HEK293T (cell line): ENCODE results near the gene SLC35G4.
"Not testable (repeated sequence)": the region's sequence is repeated elsewhere in the genome, so short reads cannot be mapped to it uniquely, and the experiment has no call there.

ENCODE experiments used
- CTCF ChIA-PET: fragments of 350-600 bp; formaldehyde crosslinking; extraction: SDS; loops from one replicate; lab custom pipeline; 2021; ENCODE audit warnings: antibody characterized with exemption, inconsistent platforms; lab: Yijun Ruan, JAX
- POLR2A ChIA-PET: fragments of 350-600 bp; formaldehyde crosslinking; extraction: SDS; loops from one replicate; lab custom pipeline; 2020; ENCODE audit warnings: antibody characterized with exemption, inconsistent platforms; lab: Yijun Ruan, JAX
- DNase-seq: peaks from one replicate; pipeline ENCODE4 v3.0.0; 2012; ENCODE audit warnings: mixed read lengths; ENCODE audit errors: extremely low spot score
- ARNT ChIP-seq: fragments of 450-650 bp; IDR thresholded peaks from 2 replicates; pipeline ENCODE4 v1.6.1; 2017; ENCODE audit warnings: mild to moderate bottlenecking
- BHLHE40 ChIP-seq: fragments of 450-650 bp; IDR thresholded peaks from 2 replicates; pipeline ENCODE4 v1.6.1; 2016; ENCODE audit warnings: mild to moderate bottlenecking, moderate library complexity, borderline replicate concordance
- CTBP1 ChIP-seq: fragments of 450-650 bp; IDR thresholded peaks from 2 replicates; pipeline ENCODE4 v1.6.1; 2016; ENCODE audit warnings: borderline replicate concordance
- ELF4 ChIP-seq: fragments of 450-650 bp; IDR thresholded peaks from 2 replicates; pipeline ENCODE4 v1.6.1; 2017; ENCODE audit warnings: antibody characterized with exemption
- FOXA1 ChIP-seq: fragments of 450-650 bp; IDR thresholded peaks from 2 replicates; pipeline ENCODE4 v1.6.1; 2016; ENCODE audit warnings: mild to moderate bottlenecking
- FOXK2 ChIP-seq: fragments of 450-650 bp; IDR thresholded peaks from 2 replicates; pipeline ENCODE4 v1.6.1; 2016; ENCODE audit warnings: mild to moderate bottlenecking
- FOXM1 ChIP-seq: fragments of 450-650 bp; IDR thresholded peaks from 2 replicates; pipeline ENCODE4 v1.6.1; 2017; ENCODE audit warnings: mild to moderate bottlenecking, borderline replicate concordance
- HDGF ChIP-seq: fragments of 450-650 bp; IDR thresholded peaks from 2 replicates; pipeline ENCODE4 v1.6.1; 2017; ENCODE audit warnings: antibody characterized with exemption, borderline replicate concordance
- L3MBTL2 ChIP-seq: fragments of 450-650 bp; conservative IDR thresholded peaks from 2 replicates; pipeline ENCODE4 v1.6.1; 2016; ENCODE audit warnings: mild to moderate bottlenecking
- LEF1 ChIP-seq: fragments of 450-650 bp; IDR thresholded peaks from 2 replicates; pipeline ENCODE4 v1.6.1; 2017; ENCODE audit warnings: mild to moderate bottlenecking, borderline replicate concordance
- NFRKB ChIP-seq: fragments of 450-650 bp; IDR thresholded peaks from 2 replicates; pipeline ENCODE4 v1.6.1; 2016; ENCODE audit warnings: mild to moderate bottlenecking, moderate library complexity
- PKNOX1 ChIP-seq: fragments of 450-650 bp; IDR thresholded peaks from 2 replicates; pipeline ENCODE4 v1.6.1; 2016
- SP1 ChIP-seq: fragments of 450-650 bp; IDR thresholded peaks from 2 replicates; pipeline ENCODE4 v1.6.1; 2017
- SUZ12 ChIP-seq: fragments of 450-650 bp; IDR thresholded peaks from 2 replicates; pipeline ENCODE4 v1.6.1; 2016; ENCODE audit warnings: mild to moderate bottlenecking
- TARDBP ChIP-seq: fragments of 450-650 bp; IDR thresholded peaks from 2 replicates; pipeline ENCODE4 v1.6.1; 2016
- ZNF384 ChIP-seq: fragments of 450-650 bp; IDR thresholded peaks from 2 replicates; pipeline ENCODE4 v1.6.1; 2016

Gene SLC35G4

GRCh38 chr18:11609488-11609887 is at the start of gene SLC35G4:
Gene SLC35G4 (plus strand): TSS chr18:11609596. CDS start chr18:11609596, 0 bp downstream.
- DNase-seq, CTCF ChIA-PET, POLR2A ChIA-PET: not testable (repeated sequence)

GRCh38 chr18:11561293-11561692 is 48.1 kb upstream of the SLC35G4 start:
- TF ChIP-seq HDGF (no peak), ZNF384 (no peak), SUZ12 (no peak), CTBP1 (no peak), FOXK2 (no peak), ARNT (no peak), FOXM1 (no peak), PKNOX1 (no peak), BHLHE40 (no peak), LEF1 (no peak), ELF4 (no peak)
- DNase-seq, result no peak
- ChIA-PET POLR2A (no interaction called here), CTCF (interaction anchor here (1.6 kb wide), 1 partner anchor 8 kb away, joined by 8 read pairs; no protein-coding TSS in a partner anchor)

GRCh38 chr18:11565716-11566115 is 43.7 kb upstream of the SLC35G4 start:
- no peak for TF ChIP-seq FOXA1
- POLR2A ChIA-PET, result no interaction called here
- CTCF ChIA-PET, result no interaction called here
- no peak for DNase-seq

- no peak for DNase-seq
- ChIA-PET POLR2A (no interaction called here), CTCF (no interaction called here)
- TF ChIP-seq NFRKB, result no peak
- TF ChIP-seq L3MBTL2, result no peak
- no peak for TF ChIP-seq FOXK2
- TF ChIP-seq LEF1, result no peak
- no peak for TF ChIP-seq BHLHE40
- no peak for TF ChIP-seq ZNF384
- TF ChIP-seq FOXM1, result no peak
- no peak for TF ChIP-seq SP1
- TF ChIP-seq PKNOX1, result no peak
- no peak for TF ChIP-seq ELF4
- TF ChIP-seq SUZ12, result no peak
- TF ChIP-seq TARDBP, result no peak
Observed at GRCh38 chr18:11566236-11566965, 43.0 kb upstream of the SLC35G4 start.

GRCh38 chr18:11567396-11567795 is 42.0 kb upstream of the SLC35G4 start:
- no peak for TF ChIP-seq L3MBTL2
- TF ChIP-seq HDGF, result no peak
- no peak for TF ChIP-seq ZNF384
- no peak for TF ChIP-seq PKNOX1
- TF ChIP-seq ARNT, result no peak
- no peak for TF ChIP-seq CTBP1
- no peak for TF ChIP-seq ELF4
- TF ChIP-seq SUZ12, result no peak
- TF ChIP-seq FOXK2, result no peak
- TF ChIP-seq BHLHE40, result no peak
- TF ChIP-seq LEF1, result no peak
- DNase-seq, result no peak
- CTCF ChIA-PET, result no interaction called here
- POLR2A ChIA-PET, result no interaction called here

GRCh38 chr18:11570073-11570588 is 39.3 kb upstream of the SLC35G4 start:
- no peak for DNase-seq
- CTCF ChIA-PET, result interaction anchor here (1.6 kb wide), 1 partner anchor 17 kb away, joined by 5 read pairs; no protein-coding TSS in a partner anchor
- TF ChIP-seq ZNF384 (no peak), SUZ12 (no peak)
- POLR2A ChIA-PET, result no interaction called here

- DNase-seq, result no peak
- POLR2A ChIA-PET, result no interaction called here
- CTCF ChIA-PET, result interaction anchor here (1.6 kb wide), 1 partner anchor 18 kb away, joined by 5 read pairs; no protein-coding TSS in a partner anchor
- TF ChIP-seq TARDBP, result no peak
- TF ChIP-seq NFRKB, result no peak
- TF ChIP-seq LEF1, result no peak
- TF ChIP-seq FOXK2, result no peak
- no peak for TF ChIP-seq L3MBTL2
- TF ChIP-seq ZNF384, result no peak
- no peak for TF ChIP-seq HDGF
Observed at GRCh38 chr18:11570769-11571412, 38.5 kb upstream of the SLC35G4 start.
